H1 (cell line): ENCODE data around the gene CACNG1. TPM values are rescaled to one million over a fixed set of nuclear protein-coding genes. Genes with fewer than 3 reads are reported as not detected.

Source experiments
- BCL11A ChIP-seq, 2 experiments: IDR thresholded peaks; one replicate each; pipeline ENCODE4 v1.6.1; 2011; ENCODE audit warnings: low read depth in 2 of 2, low read length in 2 of 2, mild to moderate bottlenecking in 2 of 2
- NANOG ChIP-seq: IDR thresholded peaks from 2 replicates; pipeline ENCODE4 v1.6.1; 2011; ENCODE audit warnings: low read length, low read depth, mild to moderate bottlenecking, inconsistent platforms; ENCODE audit not compliant: insufficient read depth, poor library complexity, severe bottlenecking
- POLR2A ChIP-seq, 2 experiments: IDR thresholded peaks; 1 replicate in 1 of 2; 2 replicates in 1 of 2; pipeline ENCODE4 v1.6.1; 2011; ENCODE audit warnings: low read depth in 2 of 2, low read length in 2 of 2, mild to moderate bottlenecking in 2 of 2; ENCODE audit errors: control extremely low read depth in 1 of 2
- SAP30 ChIP-seq: fragments of 300-600 bp; sonication (generic); IDR thresholded peaks from 2 replicates; pipeline ENCODE4 v1.7.1; 2012; ENCODE audit warnings: low read length, moderate library complexity, mild to moderate bottlenecking, inconsistent platforms; ENCODE audit not compliant: insufficient read depth, insufficient replicate concordance
- polyA plus RNA-seq, 7 experiments: library from polyadenylated mRNA; depleted of rRNA in 3 of 7; stranded (reverse) in 5 of 7; unstranded in 2 of 7; fragments of >200 nt in 5 of 7; fragments of 200-250 nt in 2 of 7; gene quantifications; 1 replicate in 5 of 7; 2 replicates in 1 of 7; 4 replicates in 1 of 7; pipeline versions ENCODE4 v1.2.1 to v1.2.3, GENCODE V29; 2011 to 2013; ENCODE audit warnings: missing spikeins in 2 of 7, mixed read lengths in 2 of 7
- total RNA-seq: library from RNA; stranded (reverse); fragmentation: NEBNext Ultra II Directional; extraction: Animal tissue kit (Norgen Biotek cat#: 25700); gene quantifications from 2 replicates; pipeline ENCODE4 v1.2.1, GENCODE V29; 2021

CACNG1 gene
- total and polyA plus RNA-seq, 2 of the 8 experiments (the other 6 are each of a cell fraction or from before 2014, with no cell fraction given), result not detected

DNA sequence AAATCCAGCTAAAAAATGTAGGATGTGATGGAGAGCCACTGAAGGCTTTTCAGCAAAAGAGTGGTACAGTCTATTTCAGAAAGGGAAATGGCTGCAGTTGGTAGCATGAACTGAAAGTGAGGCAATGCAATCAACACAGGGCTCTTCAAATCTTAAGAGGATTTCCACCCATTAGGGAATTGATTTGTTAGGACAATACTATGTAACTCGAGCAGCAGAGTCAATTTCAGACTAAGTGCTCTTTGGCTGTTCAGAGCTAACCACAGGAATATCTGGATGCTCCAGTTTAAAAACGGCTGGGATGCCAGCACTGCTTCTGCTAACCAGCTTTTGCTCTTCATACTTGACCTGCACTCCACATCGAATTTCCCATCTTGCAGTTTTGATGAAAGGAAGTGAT is 24.6 kb downstream of the CACNG1 start (continued):
- no peak for TF ChIP-seq BCL11A (IDR thresholded peaks at IDR 0.05; ENCODE audit: low read depth in 2 of 2, low read length in 2 of 2)
- TF ChIP-seq POLR2A (IDR thresholded peaks at IDR 0.05; ENCODE audit: control extremely low read depth in 1 of 2, low read depth in 2 of 2, low read length in 2 of 2), result no peak
- no peak for TF ChIP-seq NANOG
- no peak for TF ChIP-seq SAP30
